GM12875 (cell line): ENCODE measurements around the gene NUDT17.

Experiments used
- H3K4me3 ChIP-seq: one replicate; pipeline ENCODE4 v1.5.1; 2011; ENCODE audit warnings: low read depth, low read length, control low read depth
- TF ChIP-seq, protein P1 (sequence below): IDR thresholded peaks from 2 replicates; pipeline ENCODE4 v1.5.1; 2011; ENCODE audit warnings: low read depth, mild to moderate bottlenecking, control low read depth, inconsistent platforms, low read length, moderate library complexity, borderline replicate concordance; ENCODE audit not compliant: insufficient read depth

Gene NUDT17

DNA sequence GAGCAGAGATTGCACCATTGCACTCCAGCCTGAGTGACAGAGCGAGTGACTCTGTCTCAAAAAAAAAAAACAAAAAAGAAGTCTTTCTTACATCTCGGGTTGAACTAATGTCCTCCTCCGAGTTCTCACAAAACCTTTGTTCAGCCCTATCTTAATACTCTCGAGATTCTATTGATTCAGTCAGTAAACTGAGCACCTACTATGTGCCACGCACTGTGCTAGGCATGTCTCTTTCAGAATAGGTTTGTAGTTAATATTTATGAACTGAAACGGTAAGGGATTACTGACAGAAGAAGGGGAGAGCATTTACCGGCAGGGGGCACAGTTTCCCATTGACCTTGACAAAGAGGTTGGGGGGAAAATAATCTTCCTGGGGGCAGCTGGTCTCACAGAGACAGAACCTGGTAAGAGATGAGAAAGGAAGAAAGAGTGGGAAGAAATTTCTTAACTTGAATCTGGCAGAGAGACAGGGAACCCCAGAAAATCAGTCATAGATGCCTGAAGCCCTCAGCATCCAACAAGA, 10.1 kb downstream of the NUDT17 start:
- TF ChIP-seq, protein P1, sequence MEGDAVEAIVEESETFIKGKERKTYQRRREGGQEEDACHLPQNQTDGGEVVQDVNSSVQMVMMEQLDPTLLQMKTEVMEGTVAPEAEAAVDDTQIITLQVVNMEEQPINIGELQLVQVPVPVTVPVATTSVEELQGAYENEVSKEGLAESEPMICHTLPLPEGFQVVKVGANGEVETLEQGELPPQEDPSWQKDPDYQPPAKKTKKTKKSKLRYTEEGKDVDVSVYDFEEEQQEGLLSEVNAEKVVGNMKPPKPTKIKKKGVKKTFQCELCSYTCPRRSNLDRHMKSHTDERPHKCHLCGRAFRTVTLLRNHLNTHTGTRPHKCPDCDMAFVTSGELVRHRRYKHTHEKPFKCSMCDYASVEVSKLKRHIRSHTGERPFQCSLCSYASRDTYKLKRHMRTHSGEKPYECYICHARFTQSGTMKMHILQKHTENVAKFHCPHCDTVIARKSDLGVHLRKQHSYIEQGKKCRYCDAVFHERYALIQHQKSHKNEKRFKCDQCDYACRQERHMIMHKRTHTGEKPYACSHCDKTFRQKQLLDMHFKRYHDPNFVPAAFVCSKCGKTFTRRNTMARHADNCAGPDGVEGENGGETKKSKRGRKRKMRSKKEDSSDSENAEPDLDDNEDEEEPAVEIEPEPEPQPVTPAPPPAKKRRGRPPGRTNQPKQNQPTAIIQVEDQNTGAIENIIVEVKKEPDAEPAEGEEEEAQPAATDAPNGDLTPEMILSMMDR = peak; percentile 17; the same call in 1 of the 2 replicates

DNA sequence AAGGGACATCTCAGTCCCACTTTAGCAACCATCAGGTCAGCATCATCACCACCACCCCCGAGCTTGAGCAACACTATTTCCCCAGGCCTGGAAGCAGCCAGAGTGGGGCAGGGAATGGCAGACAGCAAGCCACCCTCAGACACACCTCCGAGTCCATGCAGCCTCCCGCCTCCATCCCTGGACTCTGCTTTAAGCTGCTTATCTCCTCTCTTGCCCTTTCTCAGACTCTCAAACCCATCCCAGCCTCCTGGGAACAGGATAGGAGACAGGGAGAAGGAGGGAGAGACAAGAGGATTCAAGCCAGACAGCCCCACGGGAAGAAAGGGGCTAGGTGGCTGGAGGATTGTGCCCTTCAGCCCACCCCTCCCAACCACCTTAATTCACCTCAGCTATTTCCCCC, 11.7 kb downstream of the NUDT17 start:
- TF ChIP-seq, protein P1 = no peak
- no peak overlapping the region for H3K4me3 ChIP-seq

More for the DNA sequence above, 10.1 kb downstream of the NUDT17 start:
- H3K4me3 ChIP-seq = no peak overlapping the region

DNA sequence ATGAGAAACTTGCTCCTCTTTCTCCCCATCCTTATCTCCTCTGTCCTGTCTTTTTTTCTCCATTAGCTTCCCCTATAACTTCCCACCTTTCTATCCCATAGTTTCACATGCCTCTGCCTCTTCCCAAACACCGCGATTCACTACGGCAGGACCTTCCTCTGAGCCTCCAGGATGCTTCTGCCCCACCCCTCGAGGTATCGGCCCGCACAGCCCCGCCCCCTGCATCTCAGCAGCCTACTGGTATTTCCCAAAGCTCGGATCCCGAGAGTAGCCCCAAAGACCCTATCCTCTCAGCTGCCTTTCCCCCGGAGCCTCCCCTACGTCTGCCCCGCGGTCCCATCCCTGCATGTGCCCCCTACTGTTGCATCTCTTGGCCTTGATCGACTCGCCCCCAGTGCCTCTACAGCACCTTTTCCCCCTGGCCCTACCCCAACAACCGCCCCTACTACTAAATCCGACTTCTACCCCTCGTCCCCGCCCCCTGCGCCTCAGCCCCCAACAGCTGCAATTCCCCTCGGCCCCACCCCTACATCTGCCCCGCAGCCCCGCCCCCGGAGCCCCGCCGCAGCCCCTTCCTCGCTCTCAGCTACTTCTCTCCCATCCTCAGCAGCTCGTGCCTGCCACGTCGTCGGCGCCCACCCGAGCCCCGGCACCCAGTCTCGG, 12.9 kb downstream of the NUDT17 start:
- TF ChIP-seq, protein P1 = no peak
- peak overlapping the region; percentile 78 for H3K4me3 ChIP-seq

DNA sequence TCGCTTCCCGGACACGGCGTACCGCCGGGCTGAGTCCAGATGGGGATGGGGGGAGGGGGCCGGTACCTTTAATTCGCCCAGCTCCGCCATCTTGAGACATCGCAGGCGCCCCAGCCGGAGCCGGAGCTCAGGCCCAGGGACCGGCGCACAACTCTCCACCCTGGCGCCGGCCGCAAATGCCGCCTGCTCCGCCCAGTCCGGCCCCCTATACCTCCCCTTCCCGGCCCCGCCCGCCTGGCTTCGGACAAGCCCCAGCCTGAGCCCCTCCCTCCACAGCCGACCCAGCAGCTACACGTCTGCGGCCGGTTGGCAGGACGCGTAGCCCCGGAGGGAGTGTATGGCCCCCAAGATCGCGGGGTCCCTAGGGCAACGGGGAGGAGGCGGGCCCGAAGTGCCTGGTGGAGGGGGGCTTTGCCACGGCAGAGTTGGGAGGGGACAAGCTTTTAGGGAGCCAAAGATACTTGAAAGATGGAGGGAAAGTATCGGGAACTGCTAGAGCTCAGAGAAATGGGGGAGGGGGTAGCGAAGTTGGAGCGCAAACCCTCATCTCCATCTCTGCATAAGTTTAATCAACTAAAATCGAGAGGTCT, 13.6 kb downstream of the NUDT17 start, which contains the start of gene PIAS3:
Gene PIAS3, minus strand, starts transcription at position 181 of the 590 bp plus-strand sequence. Its CDS starts 91 bp downstream, at position 90.
- TF ChIP-seq, protein P1 = no peak
- peak within 1 kb of the TSS; percentile 78 for H3K4me3 ChIP-seq

DNA sequence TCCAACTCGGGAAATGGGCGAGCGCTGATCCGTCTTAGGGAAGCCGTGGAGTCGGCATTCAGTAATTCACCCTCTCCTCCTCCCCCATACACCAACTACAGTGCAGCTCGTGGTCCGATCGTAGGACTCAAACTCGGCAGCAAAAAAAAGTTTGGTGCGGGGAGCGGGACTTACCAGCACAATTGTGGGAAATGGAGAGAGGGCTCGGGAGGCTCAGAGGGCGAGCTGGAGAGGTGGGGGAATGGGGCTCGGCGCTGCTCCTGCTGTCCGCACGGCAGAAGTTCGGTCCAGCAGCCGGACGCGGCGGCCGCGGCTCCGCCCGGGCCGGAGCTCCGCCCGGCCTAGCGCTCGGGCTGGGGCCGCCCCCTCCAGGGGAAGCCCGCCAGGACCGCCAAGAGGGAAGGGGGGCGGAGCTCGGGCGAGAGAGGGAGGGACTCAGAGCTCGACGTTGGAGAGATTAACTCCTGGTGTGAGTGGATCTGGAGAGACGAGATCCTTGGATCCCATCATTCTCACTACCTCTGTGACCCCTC, 14.1 kb downstream of the NUDT17 start:
- TF ChIP-seq, protein P1 = no peak

DNA sequence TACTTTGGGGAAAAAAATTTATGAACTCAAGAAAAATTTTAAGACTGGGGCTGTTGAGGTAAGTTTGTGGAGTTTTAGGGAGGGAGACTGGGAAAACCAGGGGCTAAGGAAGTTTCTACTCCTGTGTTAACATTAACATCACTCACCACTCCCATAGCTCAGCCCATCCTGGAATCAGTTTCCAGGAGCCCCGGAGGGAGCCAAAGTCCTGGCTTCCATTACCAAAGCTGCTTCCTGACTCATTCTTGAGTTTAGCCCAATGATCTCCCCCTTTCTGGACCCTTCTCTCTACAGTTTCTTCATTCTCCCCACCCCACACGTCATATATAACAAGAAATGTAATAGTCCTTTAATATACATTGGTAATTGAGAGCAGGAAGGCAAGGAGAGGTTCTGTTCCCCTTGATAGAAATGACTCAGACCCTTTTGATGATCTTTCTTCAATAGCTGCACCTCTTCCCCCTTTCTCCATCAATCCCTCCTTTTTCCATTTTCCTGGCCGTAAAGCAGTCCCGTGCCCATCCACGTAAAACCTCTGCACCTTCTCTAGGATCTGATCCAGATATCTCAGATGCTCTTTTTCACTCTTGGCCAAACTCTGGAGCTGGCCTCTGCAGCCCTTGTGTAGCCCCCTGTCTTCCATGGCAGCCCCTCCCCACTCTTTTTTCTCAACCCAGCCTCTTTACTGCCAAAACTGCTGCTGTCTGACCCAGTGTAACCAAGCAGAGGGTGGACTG, 18.0 kb downstream of the NUDT17 start:
- TF ChIP-seq, protein P1 = no peak
- no peak overlapping the region for H3K4me3 ChIP-seq

More for the DNA sequence above, 14.1 kb downstream of the NUDT17 start:
- H3K4me3 ChIP-seq = peak overlapping the region; percentile 78
